ENCODE results near the gene WDR46.
A peak's percentile ranks its signal among the peaks of the same experiment; 100 is the strongest.

Gene WDR46

GRCh38 chr6:33313105-33313708 is 24.2 kb upstream of the WDR46 start:
- no peak for DNase-seq

GRCh38 chr6:33312361-33313104 is 23.5 kb upstream of the WDR46 start:
- DNase-seq: peak; percentile 74

- no peak for DNase-seq
These were observed 17.3 kb upstream of the WDR46 start for GRCh38 chr6:33306356-33306755.

- DNase-seq: no peak
These were observed 16.0 kb upstream of the WDR46 start for GRCh38 chr6:33305052-33305451.

DNA sequence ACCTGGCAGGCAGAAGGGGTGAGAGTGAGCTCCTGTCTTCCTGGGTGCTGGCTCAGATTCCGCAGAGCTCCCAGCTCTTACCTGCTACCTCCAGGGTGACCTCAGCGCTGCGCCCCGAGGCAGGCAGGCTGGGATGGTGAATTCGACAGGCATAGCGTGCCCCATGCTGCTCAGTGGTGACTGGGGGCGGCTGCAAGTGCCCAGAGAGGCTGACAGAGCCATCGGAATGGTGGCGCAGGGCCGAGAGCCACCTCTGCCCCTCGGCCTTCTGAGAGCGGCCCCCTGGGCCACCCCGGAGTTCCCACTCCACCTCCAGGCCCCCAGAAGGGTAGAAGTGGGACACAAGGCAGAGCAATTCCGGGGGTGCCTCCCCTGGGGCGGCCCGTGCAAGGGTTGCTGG is 15.2 kb upstream of the WDR46 start:
- no peak for DNase-seq

DNA sequence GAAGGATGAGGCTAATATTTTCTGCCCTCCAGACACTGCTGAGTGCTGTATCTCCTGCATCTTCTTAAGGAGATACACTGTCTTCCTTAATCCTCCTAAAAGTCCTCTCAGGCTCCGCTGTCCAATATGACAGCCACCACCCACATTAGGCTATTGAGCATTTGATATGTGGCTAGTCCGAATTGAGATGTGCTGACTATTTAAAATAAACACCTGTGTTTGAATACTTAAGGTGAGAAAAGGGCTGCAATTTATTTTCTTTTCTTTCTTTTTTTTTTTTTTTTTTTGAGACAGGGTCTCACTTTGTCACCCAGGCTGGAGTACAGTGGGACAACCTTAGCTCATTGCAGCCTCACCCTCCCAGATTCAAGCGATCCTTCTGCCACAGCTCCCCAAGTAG is 12.8 kb upstream of the WDR46 start:
- no peak for DNase-seq

GRCh38 chr6:33299237-33299944 is 10.4 kb upstream of the WDR46 start:
- peak; percentile 94 for DNase-seq

DNA sequence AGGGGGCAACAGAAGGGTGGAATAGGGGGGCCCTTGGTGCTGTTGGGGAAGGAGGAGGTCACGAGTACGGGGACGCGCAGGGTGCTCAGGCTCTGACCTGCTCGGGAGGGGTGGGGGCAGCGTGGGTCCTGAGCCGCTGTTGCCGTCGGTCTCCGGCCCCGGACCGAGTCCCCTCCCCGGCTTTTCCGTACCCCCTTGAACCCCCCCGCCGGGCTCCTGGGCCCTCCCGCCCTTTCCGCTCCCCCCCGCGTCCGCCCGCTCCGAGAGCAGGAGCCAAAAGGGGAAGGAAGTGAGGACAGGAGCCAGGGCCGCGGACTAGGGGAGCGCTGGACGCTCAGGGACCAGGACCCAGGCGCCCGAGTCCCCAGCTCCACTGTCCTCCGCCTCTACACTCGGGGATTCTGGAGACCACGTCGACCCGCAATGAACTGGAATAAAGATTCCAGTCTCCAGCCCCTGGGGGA is 9.8 kb upstream of the WDR46 start, which contains the start of gene RGL2:
TSS of gene RGL2 (minus strand) at position 170 of the 464 bp plus-strand sequence. CDS start 332 bp downstream, outside the sequence.
- DNase-seq: peak; percentile 87

DNA sequence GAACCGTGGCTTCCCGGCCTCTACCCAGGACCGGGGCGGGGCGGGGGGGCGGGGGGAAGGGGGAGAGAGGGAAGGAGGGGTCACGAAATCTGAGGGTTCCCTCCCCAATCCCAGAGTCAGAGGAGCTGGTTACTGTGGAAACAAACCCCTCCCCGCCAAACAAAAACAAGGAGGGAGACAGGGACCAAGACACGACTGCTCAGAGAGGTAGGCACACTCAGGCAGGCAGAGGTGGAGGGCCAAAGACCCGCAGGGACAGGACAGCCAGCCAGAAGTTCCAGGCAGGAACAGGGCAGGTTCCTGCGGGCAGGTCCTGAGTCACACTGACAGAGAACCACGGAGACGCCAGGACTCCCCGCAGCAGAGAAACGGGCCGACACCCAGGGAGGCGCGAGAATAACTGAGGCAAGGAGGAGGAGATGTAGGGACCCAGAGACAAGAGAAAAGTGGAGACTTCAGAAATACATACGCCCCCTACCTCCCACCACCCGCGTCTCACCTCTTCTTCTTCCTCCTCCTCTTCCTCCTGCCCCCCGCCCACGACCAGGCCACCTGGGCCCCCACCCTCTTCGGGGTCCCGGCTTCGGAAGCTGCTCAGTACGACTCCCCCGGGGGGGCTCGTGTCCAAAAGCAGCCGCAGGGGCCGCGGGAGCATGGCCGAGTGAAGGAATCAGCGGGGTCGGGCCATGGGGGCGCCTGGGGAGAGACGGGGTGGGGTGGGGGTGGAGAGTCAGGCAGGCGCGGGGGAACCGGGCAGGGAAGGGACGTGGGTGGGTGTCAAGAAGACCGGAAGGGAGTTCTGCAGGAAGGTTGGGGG is 9.1 kb upstream of the WDR46 start:
- DNase-seq: peak; percentile 89

- DNase-seq: no peak
These were observed 8.4 kb upstream of the WDR46 start for GRCh38 chr6:33297406-33297955.

DNA sequence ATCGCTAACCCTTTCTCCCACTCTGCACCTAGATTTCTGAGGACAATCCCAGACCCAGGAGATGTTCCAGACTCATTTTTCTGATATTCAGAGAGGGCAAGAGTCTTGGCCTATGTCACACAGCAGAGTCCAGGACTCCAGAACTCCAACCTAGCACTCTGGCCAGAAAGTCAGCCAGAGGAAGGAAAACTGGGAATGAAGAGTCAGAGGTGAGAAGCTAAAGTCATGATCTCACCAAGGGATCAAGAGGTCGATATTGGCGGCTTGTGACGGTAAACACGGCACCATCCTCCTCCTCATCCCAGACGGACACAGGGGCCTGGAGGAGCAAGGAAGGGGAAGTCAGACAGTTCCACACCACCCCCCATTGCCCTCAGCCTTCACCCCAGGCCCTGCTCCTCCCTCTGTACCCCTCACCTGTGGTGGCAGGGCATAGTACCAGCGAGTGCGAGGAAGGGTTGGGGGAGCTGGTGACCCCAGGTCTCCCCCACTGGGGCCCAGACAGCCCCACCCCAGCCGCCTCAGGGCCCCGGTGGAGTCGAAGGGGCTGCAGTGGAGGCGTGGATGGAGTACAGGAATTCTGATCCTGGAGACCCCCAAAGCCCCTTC is 7.9 kb upstream of the WDR46 start:
- DNase-seq: no peak

DNA sequence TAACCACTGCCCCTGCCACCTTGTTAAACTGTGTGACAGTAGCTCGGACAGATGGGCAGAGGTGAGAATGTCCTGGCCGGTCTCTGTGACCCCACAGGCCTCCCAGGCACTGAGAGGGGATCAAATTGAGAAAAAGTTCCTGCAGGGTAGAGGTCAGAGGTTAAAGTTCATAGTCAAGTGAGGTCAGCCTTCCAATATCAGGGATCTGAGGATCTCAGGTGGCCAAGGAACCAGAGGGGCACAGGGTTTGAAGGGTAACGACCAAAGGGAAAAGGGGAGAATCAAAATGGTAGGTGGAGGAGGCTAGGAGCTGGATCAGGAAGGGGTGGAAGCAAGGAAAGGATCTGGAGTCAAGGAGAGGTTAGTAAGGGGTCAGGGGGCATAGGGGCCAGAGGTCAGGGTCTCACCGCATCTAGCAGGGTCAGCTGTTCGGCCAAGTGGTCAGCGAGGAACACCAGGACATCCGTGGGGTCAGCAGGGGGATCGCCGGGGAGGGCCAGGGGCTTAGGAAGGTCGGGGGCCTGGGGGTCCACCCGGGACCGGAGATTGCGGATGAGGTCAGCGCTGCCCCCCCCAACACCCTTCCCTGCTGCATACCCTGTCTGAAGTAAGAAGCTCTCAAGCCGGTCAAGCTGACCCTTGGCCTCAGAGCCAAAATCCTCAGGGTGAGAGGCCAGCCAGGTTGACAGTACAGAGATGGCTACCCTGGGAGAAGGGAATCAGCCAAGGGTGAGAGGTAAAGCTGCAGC is 6.8 kb upstream of the WDR46 start:
- no peak for DNase-seq

- DNase-seq: no peak
These were observed 5.2 kb upstream of the WDR46 start for GRCh38 chr6:33294086-33294823.

GRCh38 chr6:33292996-33293682 is 4.1 kb upstream of the WDR46 start:
- DNase-seq: no peak

- no peak for DNase-seq
These were observed 1.4 kb upstream of the WDR46 start for GRCh38 chr6:33290459-33290858.

DNA sequence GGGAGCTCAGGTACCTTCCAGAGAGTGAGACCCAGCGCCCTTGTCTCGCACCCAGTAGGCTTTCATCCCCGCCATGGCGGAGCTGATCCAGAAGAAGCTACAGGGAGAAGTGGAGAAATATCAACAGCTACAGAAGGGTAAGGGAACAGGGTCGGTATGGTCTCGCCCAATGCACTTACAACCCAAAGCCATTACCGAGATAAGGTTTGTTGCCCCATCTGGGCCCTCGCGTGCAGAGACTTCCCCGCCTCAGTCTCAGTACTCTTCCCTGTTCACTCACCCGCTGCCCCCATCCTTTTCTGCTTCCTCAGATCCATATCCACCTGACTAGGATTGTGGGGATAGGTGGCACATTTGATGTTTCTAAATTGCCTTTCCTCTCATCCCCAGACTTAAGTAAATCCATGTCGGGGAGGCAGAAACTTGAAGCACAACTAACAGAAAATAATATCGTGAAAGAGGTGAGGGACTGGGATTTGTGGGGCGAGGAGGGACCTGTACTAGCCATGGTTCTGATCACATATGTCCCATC is 811 bp upstream of the WDR46 start:
- no peak for DNase-seq

- DNase-seq: no peak
These were observed 708 bp downstream of the WDR46 start for GRCh38 chr6:33288141-33288920.

DNA sequence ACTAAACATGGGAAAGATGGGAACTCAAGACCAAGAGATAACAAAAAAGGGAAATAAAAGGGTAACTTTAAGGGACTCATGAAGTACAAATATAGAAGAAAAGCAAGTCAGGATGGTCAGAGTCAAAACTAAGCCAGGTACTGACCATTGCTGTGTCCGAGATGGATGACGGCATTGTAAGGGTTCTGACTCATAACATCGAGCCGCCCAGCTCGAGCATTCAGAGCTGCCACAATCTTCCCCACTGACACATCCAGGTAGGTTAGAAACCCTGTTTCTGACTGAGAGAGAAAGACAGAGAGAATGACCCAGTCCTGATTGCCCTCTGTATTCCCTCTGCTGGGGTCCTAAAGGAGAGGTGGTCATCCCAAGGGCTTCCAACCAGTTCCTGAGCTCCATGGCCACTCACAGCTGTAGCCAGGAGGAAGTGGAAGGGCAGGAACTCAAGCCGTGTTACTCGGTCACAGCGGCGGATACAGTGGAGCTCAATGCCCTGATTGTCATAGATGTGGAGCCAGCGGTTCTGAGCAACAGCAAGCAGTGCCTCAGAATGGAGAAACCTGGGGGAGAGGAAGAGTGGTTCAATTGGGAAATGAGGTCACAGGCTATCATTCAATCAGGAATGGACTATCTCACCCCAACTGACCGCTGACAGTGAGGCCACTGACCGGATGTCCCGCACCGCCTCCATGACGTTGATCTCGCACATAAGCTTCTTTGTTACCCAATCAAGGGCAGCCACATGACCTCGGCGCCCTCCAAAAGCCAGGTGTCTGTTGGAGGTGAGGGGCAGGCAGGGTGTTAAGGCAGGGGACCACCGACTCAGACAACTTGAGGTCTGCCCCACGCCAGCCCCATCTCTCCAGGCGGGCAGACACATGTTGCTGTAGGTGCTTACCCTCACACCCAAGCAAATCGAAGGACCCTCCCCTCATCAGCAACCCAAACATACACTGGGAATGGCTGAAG is 1.8 kb downstream of the WDR46 start:
- no peak for DNase-seq
